Adrenal gland (tissue), 5 donors: ENCODE results near the gene CREM.

Experiments used
- POLR2A ChIP-seq, 2 donors: fragments of 450-650 bp; IDR thresholded peaks; one replicate each; pipeline ENCODE4 v1.6.1; 2017; ENCODE audit warnings: antibody characterized with exemption in 2 of 2, mild to moderate bottlenecking in 2 of 2, moderate library complexity in 1 of 2
- TF ChIP-seq, protein P1 (sequence below), 6 experiments: fragments of 450-650 bp in 4 of 6; fragments of 200-600 bp in 2 of 6; sonication (generic) in 1 of 6; IDR thresholded peaks; 1 replicate in 5 of 6; 2 replicates in 1 of 6; pipeline versions ENCODE4 v1.5.1 to v1.8.0; 2016 to 2021; ENCODE audit warnings: antibody characterized with exemption in 6 of 6, mild to moderate bottlenecking in 2 of 6, moderate library complexity in 1 of 6
- donor health status: DM: no; HTN: no; CAD: no.

DNA sequence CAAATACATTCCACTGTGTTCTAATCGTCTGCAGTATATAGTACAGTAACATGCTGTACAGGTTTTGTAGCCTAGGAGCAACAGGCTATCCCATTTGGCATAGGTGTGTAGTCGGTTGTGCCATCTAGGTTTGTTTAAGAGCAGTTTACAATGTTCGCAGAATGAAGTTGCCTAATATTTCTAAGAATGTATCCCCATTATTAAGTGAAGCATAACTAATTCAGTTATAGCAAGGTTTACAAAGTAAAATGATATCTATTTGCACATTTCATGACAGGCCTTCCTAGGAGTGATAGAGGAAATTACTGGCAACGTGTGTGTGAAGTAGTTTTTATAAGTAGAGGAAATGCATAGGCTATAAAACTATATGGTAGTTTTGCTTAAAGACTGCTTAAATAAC is 4.0 kb downstream of the CREM start:
- TF ChIP-seq POLR2A (IDR thresholded peaks at IDR 0.05): no peak
- TF ChIP-seq, protein P1, sequence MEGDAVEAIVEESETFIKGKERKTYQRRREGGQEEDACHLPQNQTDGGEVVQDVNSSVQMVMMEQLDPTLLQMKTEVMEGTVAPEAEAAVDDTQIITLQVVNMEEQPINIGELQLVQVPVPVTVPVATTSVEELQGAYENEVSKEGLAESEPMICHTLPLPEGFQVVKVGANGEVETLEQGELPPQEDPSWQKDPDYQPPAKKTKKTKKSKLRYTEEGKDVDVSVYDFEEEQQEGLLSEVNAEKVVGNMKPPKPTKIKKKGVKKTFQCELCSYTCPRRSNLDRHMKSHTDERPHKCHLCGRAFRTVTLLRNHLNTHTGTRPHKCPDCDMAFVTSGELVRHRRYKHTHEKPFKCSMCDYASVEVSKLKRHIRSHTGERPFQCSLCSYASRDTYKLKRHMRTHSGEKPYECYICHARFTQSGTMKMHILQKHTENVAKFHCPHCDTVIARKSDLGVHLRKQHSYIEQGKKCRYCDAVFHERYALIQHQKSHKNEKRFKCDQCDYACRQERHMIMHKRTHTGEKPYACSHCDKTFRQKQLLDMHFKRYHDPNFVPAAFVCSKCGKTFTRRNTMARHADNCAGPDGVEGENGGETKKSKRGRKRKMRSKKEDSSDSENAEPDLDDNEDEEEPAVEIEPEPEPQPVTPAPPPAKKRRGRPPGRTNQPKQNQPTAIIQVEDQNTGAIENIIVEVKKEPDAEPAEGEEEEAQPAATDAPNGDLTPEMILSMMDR (IDR thresholded peaks at IDR 0.05): no peak
